HEK293T (cell line): ENCODE measurements around the gene ATAD3C.
"Not testable (repeated sequence)": the region's sequence is repeated elsewhere in the genome, so short reads cannot be mapped to it uniquely, and the experiment has no call there.

Source experiments
- CTCF ChIA-PET: fragments of 350-600 bp; formaldehyde crosslinking; extraction: SDS; loops from one replicate; lab custom pipeline; 2021; ENCODE audit warnings: antibody characterized with exemption, inconsistent platforms; lab: Yijun Ruan, JAX
- POLR2A ChIA-PET: fragments of 350-600 bp; formaldehyde crosslinking; extraction: SDS; loops from one replicate; lab custom pipeline; 2020; ENCODE audit warnings: antibody characterized with exemption, inconsistent platforms; lab: Yijun Ruan, JAX
- DNase-seq: peaks from one replicate; pipeline ENCODE4 v3.0.0; 2012; ENCODE audit warnings: mixed read lengths; ENCODE audit errors: extremely low spot score
- ARNT ChIP-seq: fragments of 450-650 bp; IDR thresholded peaks from 2 replicates; pipeline ENCODE4 v1.6.1; 2017; ENCODE audit warnings: mild to moderate bottlenecking
- BHLHE40 ChIP-seq: fragments of 450-650 bp; IDR thresholded peaks from 2 replicates; pipeline ENCODE4 v1.6.1; 2016; ENCODE audit warnings: mild to moderate bottlenecking, moderate library complexity, borderline replicate concordance
- CTBP1 ChIP-seq: fragments of 450-650 bp; IDR thresholded peaks from 2 replicates; pipeline ENCODE4 v1.6.1; 2016; ENCODE audit warnings: borderline replicate concordance
- ELF4 ChIP-seq: fragments of 450-650 bp; IDR thresholded peaks from 2 replicates; pipeline ENCODE4 v1.6.1; 2017; ENCODE audit warnings: antibody characterized with exemption
- FOXA1 ChIP-seq: fragments of 450-650 bp; IDR thresholded peaks from 2 replicates; pipeline ENCODE4 v1.6.1; 2016; ENCODE audit warnings: mild to moderate bottlenecking
- FOXK2 ChIP-seq: fragments of 450-650 bp; IDR thresholded peaks from 2 replicates; pipeline ENCODE4 v1.6.1; 2016; ENCODE audit warnings: mild to moderate bottlenecking
- FOXM1 ChIP-seq: fragments of 450-650 bp; IDR thresholded peaks from 2 replicates; pipeline ENCODE4 v1.6.1; 2017; ENCODE audit warnings: mild to moderate bottlenecking, borderline replicate concordance
- HDGF ChIP-seq: fragments of 450-650 bp; IDR thresholded peaks from 2 replicates; pipeline ENCODE4 v1.6.1; 2017; ENCODE audit warnings: antibody characterized with exemption, borderline replicate concordance
- L3MBTL2 ChIP-seq: fragments of 450-650 bp; conservative IDR thresholded peaks from 2 replicates; pipeline ENCODE4 v1.6.1; 2016; ENCODE audit warnings: mild to moderate bottlenecking
- LEF1 ChIP-seq: fragments of 450-650 bp; IDR thresholded peaks from 2 replicates; pipeline ENCODE4 v1.6.1; 2017; ENCODE audit warnings: mild to moderate bottlenecking, borderline replicate concordance
- NFRKB ChIP-seq: fragments of 450-650 bp; IDR thresholded peaks from 2 replicates; pipeline ENCODE4 v1.6.1; 2016; ENCODE audit warnings: mild to moderate bottlenecking, moderate library complexity
- SP1 ChIP-seq: fragments of 450-650 bp; IDR thresholded peaks from 2 replicates; pipeline ENCODE4 v1.6.1; 2017
- SUZ12 ChIP-seq: fragments of 450-650 bp; IDR thresholded peaks from 2 replicates; pipeline ENCODE4 v1.6.1; 2016; ENCODE audit warnings: mild to moderate bottlenecking
- TARDBP ChIP-seq: fragments of 450-650 bp; IDR thresholded peaks from 2 replicates; pipeline ENCODE4 v1.6.1; 2016
- ZNF384 ChIP-seq: fragments of 450-650 bp; IDR thresholded peaks from 2 replicates; pipeline ENCODE4 v1.6.1; 2016
- TF ChIP-seq, protein P1 (sequence below): fragments of 450-650 bp; IDR thresholded peaks from 2 replicates; pipeline ENCODE4 v1.6.1; 2016

ATAD3C gene

DNA sequence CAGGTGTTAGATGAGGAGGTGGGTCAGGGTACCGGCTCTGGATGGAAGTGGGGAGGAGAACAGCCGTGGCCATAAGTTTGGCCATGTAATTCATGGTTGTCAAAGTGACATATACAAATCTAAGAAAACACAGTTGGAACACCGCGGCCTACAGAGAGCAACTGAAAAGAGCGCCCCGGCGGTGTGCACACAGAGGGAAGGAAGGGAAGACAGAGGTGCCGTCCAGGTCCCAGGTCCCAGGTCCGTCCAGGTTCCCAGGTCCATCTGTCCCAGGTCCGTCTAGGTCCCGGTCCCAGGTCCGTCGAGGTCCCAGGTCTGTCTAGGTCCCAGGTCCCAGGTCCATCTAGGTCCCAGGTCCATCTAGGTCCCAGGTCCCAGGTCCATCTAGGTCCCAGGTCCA, 37.9 kb upstream of the ATAD3C start:
- DNase-seq, result no peak
- POLR2A ChIA-PET, result interaction anchor here (0.8 kb wide), 1 partner anchor 13 kb away, joined by 3 read pairs; no protein-coding TSS in a partner anchor
- no peak for TF ChIP-seq ELF4
- TF ChIP-seq BHLHE40, result no peak
- no peak for TF ChIP-seq L3MBTL2
- TF ChIP-seq, protein P1, sequence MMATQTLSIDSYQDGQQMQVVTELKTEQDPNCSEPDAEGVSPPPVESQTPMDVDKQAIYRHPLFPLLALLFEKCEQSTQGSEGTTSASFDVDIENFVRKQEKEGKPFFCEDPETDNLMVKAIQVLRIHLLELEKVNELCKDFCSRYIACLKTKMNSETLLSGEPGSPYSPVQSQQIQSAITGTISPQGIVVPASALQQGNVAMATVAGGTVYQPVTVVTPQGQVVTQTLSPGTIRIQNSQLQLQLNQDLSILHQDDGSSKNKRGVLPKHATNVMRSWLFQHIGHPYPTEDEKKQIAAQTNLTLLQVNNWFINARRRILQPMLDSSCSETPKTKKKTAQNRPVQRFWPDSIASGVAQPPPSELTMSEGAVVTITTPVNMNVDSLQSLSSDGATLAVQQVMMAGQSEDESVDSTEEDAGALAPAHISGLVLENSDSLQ, result no peak
- TF ChIP-seq SUZ12, result no peak
- no peak for TF ChIP-seq TARDBP
- TF ChIP-seq FOXK2, result no peak
- no peak for TF ChIP-seq ZNF384
- TF ChIP-seq ARNT, result no peak
- TF ChIP-seq LEF1, result no peak
- no peak for TF ChIP-seq FOXM1
- no peak for TF ChIP-seq SP1
- no peak for TF ChIP-seq FOXA1
- no peak for TF ChIP-seq NFRKB
- CTCF ChIA-PET, result no interaction called here

DNA sequence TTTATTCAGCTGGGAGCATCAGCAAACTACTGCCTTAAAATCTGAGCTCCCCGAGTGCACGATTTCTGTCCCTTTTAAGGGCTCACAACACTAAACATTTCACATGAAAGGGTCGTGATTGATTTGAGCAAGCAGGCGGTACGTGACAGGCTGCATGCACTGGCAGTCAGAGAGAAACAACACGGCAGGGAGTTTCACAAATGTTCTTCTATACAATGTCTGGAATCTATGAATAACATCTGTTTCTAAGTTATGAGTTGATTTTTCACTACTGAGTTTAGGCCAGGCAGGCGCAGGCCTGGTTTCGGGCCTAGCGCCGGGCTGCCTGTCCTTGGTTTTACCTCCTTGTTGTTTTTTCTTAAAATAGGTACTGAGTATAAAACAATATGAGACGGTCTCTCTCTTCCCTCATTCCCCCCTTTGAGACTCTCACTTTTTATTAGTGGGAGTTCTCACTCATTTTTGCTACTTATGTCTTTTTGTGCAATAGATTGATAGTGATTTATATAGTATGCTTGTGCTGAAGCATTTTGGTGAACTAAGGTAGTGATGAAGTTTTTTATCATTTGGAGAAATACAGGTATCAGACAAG, 37.1 kb upstream of the ATAD3C start:
- POLR2A ChIA-PET, result interaction anchor here (0.8 kb wide), 1 partner anchor 12 kb away, joined by 3 read pairs; no protein-coding TSS in a partner anchor
- DNase-seq, CTCF ChIA-PET: not testable (repeated sequence)

DNA sequence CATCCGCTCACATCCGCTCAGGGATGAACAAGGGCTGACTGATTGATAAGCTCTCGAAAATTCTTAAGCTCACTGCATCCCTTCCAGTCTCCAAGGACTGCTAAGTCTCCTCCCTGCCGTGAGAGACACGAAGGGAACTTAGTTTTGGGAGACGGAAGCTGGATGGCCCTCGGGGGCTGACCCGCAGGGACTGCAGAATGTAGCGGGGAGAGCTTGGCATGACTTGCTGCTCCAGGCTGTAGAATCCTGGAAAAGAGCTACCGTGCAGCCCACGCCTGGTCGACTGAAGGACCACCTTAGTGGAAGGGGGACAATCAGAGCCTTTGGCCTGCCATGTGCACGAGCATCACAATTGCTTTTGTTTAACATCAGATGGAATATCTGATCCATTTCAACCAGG, 33.7 kb upstream of the ATAD3C start:
- DNase-seq, result no peak
- POLR2A ChIA-PET, result interaction anchor here (1.2 to 2.3 kb wide), 5 partner anchors 8 to 41 kb away, joined by 3 to 10 read pairs (median 4); partner anchors contain the start of genes AURKAIP1 and CCNL2
- TF ChIP-seq L3MBTL2, result no peak
- no peak for TF ChIP-seq FOXM1
- no peak for TF ChIP-seq CTBP1
- no peak for TF ChIP-seq LEF1
- TF ChIP-seq SUZ12, result no peak
- no peak for TF ChIP-seq NFRKB
- TF ChIP-seq SP1, result no peak
- TF ChIP-seq HDGF, result no peak
- no peak for TF ChIP-seq BHLHE40
- no peak for TF ChIP-seq FOXK2
- CTCF ChIA-PET, result interaction anchor here (0.7 to 1.4 kb wide), 2 partner anchors 10 to 25 kb away, joined by 3 to 8 read pairs; no protein-coding TSS in a partner anchor

DNA sequence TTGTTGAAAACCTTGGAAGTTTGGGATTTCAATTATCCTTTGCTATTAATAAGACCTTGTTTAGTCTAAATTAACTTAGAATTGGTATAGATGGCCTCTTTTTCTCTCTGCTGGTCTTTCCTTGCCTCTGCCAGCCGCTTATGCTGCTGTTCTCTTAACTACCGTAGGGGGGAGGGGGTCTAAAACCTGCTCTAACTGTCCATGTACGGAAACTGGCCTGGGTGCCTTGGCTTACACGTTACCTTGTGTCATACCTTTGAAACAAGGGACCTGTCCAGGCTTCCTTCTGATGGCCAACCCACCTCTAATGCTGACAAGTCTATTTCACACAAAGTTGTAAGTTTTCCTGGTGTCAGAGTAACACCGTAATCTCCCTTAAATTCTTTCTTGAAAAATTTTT, 32.1 kb upstream of the ATAD3C start:
- DNase-seq, POLR2A ChIA-PET, CTCF ChIA-PET: not testable (repeated sequence)

DNA sequence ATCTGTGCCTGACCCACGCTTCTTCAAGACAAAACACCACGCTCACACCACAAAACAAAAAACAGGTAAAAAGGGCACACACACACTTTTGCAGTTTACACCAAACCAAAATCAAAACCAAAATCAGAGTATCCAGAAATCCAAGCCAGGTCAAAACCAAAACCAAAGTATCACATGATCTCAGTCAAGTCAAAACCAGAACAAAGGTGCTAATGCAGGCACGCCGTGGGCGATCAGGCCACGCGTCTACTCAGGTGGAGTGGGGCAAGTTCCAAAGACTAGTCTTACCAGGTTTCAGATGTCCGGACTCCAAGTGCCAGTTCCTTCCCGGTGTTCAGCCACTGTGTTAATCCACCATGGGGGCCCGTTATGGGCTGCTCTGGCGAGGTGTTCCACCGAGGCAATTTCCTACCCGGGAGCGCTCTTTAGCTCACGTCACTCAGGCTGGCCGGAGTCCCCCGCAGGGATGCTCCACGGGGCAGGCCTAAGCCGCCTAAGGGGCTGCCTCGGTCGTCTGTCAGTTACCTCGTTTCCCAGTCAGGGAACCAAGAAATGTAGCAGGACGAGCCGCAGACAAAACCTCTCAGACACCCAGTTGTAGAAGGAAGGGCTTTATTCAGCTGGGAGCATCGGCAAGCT, 31.5 kb upstream of the ATAD3C start:
- CTCF ChIA-PET, POLR2A ChIA-PET, DNase-seq: not testable (repeated sequence)

DNA sequence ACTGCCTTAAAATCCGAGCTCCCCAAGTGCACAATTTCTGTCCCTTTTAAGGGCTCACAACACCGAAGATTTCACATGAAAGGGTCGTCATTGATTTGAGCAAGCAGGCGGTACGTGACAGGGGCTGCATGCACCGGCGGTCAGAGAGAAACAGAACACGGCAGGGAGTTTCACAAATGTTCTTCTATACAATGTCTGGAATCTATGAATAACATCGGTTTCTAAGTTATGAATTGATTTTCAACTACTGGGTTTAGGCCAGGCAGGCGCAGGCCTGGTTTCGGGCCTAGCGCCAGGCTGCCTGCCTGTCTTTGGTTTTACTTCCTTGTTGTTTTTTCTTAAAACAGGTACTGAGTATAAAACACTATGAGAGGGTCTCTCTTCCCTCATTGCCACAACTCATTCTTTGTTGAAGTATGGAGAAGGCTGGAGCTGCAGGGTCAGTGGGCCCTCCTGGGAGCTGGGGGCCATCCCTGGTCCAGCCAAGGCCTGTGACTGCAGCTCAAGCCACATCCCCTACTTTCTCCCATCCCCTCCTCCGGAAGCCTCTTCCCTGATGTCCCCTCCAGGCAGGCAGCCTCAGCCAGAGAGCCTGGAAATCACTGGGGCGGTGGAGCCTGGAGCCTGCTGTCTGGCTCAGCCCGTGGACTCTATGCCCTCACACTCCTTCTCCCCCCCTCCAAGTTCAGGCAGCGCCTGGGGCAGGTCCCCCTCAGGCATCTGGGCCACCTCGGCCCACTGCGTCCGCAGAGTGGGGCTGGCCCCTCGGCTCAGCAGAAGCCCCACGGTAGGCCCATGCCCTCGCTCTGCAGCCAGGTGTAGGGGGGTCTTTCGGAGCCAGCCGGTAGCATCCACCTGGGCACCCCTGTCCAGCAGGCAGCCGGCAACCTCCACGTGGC, 30.8 kb upstream of the ATAD3C start:
- ChIA-PET CTCF (no interaction called here), POLR2A (interaction anchor here (1.0 kb wide), 1 partner anchor 16 kb away, joined by 3 read pairs; no protein-coding TSS in a partner anchor)
- TF ChIP-seq L3MBTL2 (no peak), ZNF384 (no peak), ELF4 (no peak), BHLHE40 (no peak), SUZ12 (no peak), HDGF (no peak), TARDBP (no peak), ARNT (no peak), FOXK2 (no peak), FOXA1 (no peak), FOXM1 (no peak), NFRKB (no peak), LEF1 (no peak), CTBP1 (no peak), SP1 (no peak)
- TF ChIP-seq, protein P1, result no peak
- no peak for DNase-seq

- no peak for DNase-seq
- ChIA-PET POLR2A (interaction anchor here (1.0 kb wide), 1 partner anchor 17 kb away, joined by 3 read pairs; no protein-coding TSS in a partner anchor), CTCF (no interaction called here)
- TF ChIP-seq FOXA1, result no peak
- no peak for TF ChIP-seq ELF4
- TF ChIP-seq HDGF, result no peak
- no peak for TF ChIP-seq BHLHE40
- TF ChIP-seq ZNF384, result no peak
- no peak for TF ChIP-seq FOXM1
- no peak for TF ChIP-seq SP1
- no peak for TF ChIP-seq L3MBTL2
- no peak for TF ChIP-seq LEF1
- no peak for TF ChIP-seq CTBP1
- TF ChIP-seq, protein P1, result no peak
- no peak for TF ChIP-seq SUZ12
- no peak for TF ChIP-seq ARNT
- no peak for TF ChIP-seq NFRKB
These were observed 30.1 kb upstream of the ATAD3C start for GRCh38 chr1:1419363-1419812.
